Uterus (tissue), 4 donors: ENCODE measurements around the gene TNRC6A. TPM values are rescaled to one million over a fixed set of nuclear protein-coding genes. Genes with fewer than 3 reads are reported as not detected.

Source experiments
- DNase-seq, 2 donors: peaks; one replicate each; pipeline ENCODE4 v3.0.0-alpha.2; 2019 to 2020
- H3K27ac ChIP-seq, 2 donors: fragments of 200-600 bp; sonication (generic); 1 replicate in 1 of 2; 2 replicates in 1 of 2; pipeline ENCODE4 v1.5.1; 2016 to 2018
- H3K27me3 ChIP-seq, 2 donors: fragments of 200-600 bp; sonication (generic); one replicate each; pipeline ENCODE4 v1.5.1; 2018 to 2019; ENCODE audit warnings: control low read depth in 1 of 2
- H3K36me3 ChIP-seq, 2 donors: fragments of 200-600 bp; sonication (generic); one replicate each; pipeline ENCODE4 v1.5.1; 2019; ENCODE audit warnings: control low read depth in 1 of 2
- H3K4me1 ChIP-seq, 2 donors: fragments of 200-600 bp; sonication (generic); one replicate each; pipeline ENCODE4 v1.5.1; 2018 to 2019; ENCODE audit warnings: control low read depth in 1 of 2
- H3K4me3 ChIP-seq, 2 donors: fragments of 200-600 bp; sonication (generic); 1 replicate in 1 of 2; 2 replicates in 1 of 2; pipeline ENCODE4 v1.5.1; 2018 to 2019; ENCODE audit warnings: mild to moderate bottlenecking in 1 of 2
- H3K9me3 ChIP-seq, 2 donors: fragments of 200-600 bp; sonication (generic); one replicate each; pipeline ENCODE4 v1.5.1; 2019; ENCODE audit warnings: control low read depth in 1 of 2
- POLR2A ChIP-seq, 2 donors: fragments of 450-650 bp; IDR thresholded peaks; one replicate each; pipeline ENCODE4 v1.6.1; 2016; ENCODE audit warnings: antibody characterized with exemption in 2 of 2, mild to moderate bottlenecking in 1 of 2, moderate library complexity in 1 of 2
- intact Hi-C: fragments of 100-400 bp; cut with DNase I; formaldehyde crosslinking; loops from one replicate; pipeline ENCODE4 v1.15.1; 2023; ENCODE audit warnings: low total_unique reads
- total RNA-seq, 4 donors: library from RNA; depleted of rRNA in 3 of 4; stranded (reverse); fragments of >200 nt in 3 of 4; gene quantifications; one replicate each; pipeline versions ENCODE4 v1.1.0 to v1.2.4, GENCODE V29; 2014 to 2023
- TF ChIP-seq, protein P1 (sequence below), 4 experiments: fragments of 200-600 bp in 2 of 4; fragments of 450-650 bp in 2 of 4; sonication (generic) in 2 of 4; IDR thresholded peaks; one replicate each; pipeline ENCODE4 v1.5.1; 2016 to 2019; ENCODE audit warnings: antibody characterized with exemption in 4 of 4, mild to moderate bottlenecking in 2 of 4, moderate library complexity in 1 of 4
- donor health status: DM: yes; HTN: yes; CAD: no.

The TNRC6A gene
- total RNA-seq, 4 donors from 2014 or later: 22.6 to 109 (median 49.2) TPM

GRCh38 chr16:24851700-24852099 is 122.2 kb downstream of the TNRC6A start:
- DNase-seq: no peak
- Histone ChIP-seq H3K9me3 (no peaks in the 10 kb centered on the region), H3K27me3 (no peaks in the 10 kb centered on the region), H3K4me1 (no peaks in the 10 kb centered on the region), H3K4me3 (no peak overlapping the region), H3K36me3 (no peaks in the 10 kb centered on the region), H3K27ac (peak overlapping the region in 1 of 2 donors; percentile 25)
- intact Hi-C loops: no loop called here
- no peak for TF ChIP-seq POLR2A (IDR thresholded peaks at IDR 0.05)
- TF ChIP-seq, protein P1, sequence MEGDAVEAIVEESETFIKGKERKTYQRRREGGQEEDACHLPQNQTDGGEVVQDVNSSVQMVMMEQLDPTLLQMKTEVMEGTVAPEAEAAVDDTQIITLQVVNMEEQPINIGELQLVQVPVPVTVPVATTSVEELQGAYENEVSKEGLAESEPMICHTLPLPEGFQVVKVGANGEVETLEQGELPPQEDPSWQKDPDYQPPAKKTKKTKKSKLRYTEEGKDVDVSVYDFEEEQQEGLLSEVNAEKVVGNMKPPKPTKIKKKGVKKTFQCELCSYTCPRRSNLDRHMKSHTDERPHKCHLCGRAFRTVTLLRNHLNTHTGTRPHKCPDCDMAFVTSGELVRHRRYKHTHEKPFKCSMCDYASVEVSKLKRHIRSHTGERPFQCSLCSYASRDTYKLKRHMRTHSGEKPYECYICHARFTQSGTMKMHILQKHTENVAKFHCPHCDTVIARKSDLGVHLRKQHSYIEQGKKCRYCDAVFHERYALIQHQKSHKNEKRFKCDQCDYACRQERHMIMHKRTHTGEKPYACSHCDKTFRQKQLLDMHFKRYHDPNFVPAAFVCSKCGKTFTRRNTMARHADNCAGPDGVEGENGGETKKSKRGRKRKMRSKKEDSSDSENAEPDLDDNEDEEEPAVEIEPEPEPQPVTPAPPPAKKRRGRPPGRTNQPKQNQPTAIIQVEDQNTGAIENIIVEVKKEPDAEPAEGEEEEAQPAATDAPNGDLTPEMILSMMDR (IDR thresholded peaks at IDR 0.05): no peak

GRCh38 chr16:24852281-24852721 is 122.8 kb downstream of the TNRC6A start:
- DNase-seq: no peak
- Histone ChIP-seq H3K4me1 (no peaks in the 10 kb centered on the region), H3K27ac (peak overlapping the region in 1 of 2 donors; percentile 25), H3K27me3 (no peaks in the 10 kb centered on the region), H3K9me3 (no peaks in the 10 kb centered on the region), H3K36me3 (no peaks in the 10 kb centered on the region), H3K4me3 (no peak overlapping the region)
- intact Hi-C loops: no loop called here
- TF ChIP-seq, protein P1 (IDR thresholded peaks at IDR 0.05): no peak
- TF ChIP-seq POLR2A (IDR thresholded peaks at IDR 0.05): no peak

DNA sequence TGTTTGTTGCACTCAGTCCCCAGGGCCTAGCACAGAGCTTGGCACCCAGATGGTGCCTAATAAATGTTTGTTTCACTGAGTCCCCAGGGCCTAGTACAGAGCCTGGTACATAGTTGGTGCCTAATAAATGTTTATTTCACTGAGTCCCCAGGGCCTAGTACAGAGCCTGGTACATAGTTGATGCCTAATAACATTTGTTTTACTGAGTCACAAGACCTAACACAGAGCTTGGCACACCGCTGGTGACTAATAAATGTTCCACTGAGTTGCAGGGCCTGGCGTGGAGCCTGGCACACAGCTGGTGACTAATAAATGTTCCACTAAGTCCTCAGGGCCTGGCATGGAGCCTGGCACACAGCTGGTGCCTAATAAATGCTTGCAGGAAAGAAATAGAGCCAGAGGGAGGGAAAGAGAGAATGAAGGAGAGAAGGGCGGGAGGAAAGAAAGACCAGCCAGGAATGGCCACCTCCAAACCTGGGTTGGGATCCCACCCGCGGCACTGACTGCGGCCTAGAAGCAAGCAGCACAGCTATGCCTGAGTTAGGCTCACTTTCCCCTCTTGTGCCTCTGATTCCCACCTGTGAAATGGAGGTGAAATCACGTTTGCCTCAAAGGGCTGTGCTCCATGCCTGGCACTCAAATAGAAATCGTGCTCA is 123.8 kb downstream of the TNRC6A start:
- TF ChIP-seq, protein P1 (IDR thresholded peaks at IDR 0.05): no peak
- no peak for TF ChIP-seq POLR2A (IDR thresholded peaks at IDR 0.05)
- DNase-seq: no peak
- H3K36me3 ChIP-seq: no peaks in the 10 kb centered on the region
- no peak overlapping the region for H3K4me3 ChIP-seq
- H3K27me3 ChIP-seq: no peaks in the 10 kb centered on the region
- intact Hi-C loops: no loop called here
- H3K9me3 ChIP-seq: no peaks in the 10 kb centered on the region
- H3K27ac ChIP-seq: no peak overlapping the region
- no peaks in the 10 kb centered on the region for H3K4me1 ChIP-seq

DNA sequence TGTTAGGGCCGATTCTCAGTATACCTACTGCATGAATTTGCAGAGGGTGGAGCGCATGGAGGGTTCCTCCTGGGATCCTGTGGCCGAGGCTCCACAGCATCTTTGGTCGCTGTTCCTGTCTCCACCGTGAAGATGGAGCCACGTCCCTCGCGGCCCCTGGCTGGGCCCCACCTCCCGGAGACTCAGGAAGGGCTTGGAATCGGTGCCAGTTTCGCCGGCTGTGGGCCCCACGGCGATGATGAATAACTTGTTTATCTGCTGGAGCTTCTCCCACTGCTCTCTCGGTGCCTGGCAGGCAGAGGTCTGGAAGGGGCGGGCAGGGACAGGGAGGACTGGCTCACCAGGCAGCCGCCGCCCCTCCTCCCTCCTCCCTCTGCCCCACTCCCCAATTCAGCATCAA is 124.4 kb downstream of the TNRC6A start:
- H3K4me3 ChIP-seq: no peak overlapping the region
- no peaks in the 10 kb centered on the region for H3K36me3 ChIP-seq
- peak; percentile 27 to 32 for DNase-seq
- TF ChIP-seq, protein P1 (IDR thresholded peaks at IDR 0.05): no peak
- no peak for TF ChIP-seq POLR2A (IDR thresholded peaks at IDR 0.05)
- H3K4me1 ChIP-seq: no peaks in the 10 kb centered on the region
- intact Hi-C loops: no loop called here
- H3K27ac ChIP-seq: no peak overlapping the region
- no peaks in the 10 kb centered on the region for H3K27me3 ChIP-seq
- H3K9me3 ChIP-seq: no peaks in the 10 kb centered on the region

- Histone ChIP-seq H3K4me3 (no peak overlapping the region), H3K27me3 (no peaks in the 10 kb centered on the region), H3K36me3 (no peaks in the 10 kb centered on the region), H3K27ac (no peak overlapping the region), H3K4me1 (no peaks in the 10 kb centered on the region), H3K9me3 (no peaks in the 10 kb centered on the region)
- no peak for TF ChIP-seq POLR2A (IDR thresholded peaks at IDR 0.05)
- TF ChIP-seq, protein P1 (IDR thresholded peaks at IDR 0.05): no peak
- DNase-seq: no peak
- intact Hi-C loops: no loop called here
Measured at GRCh38 chr16:24854607-24855171, 125.2 kb downstream of the TNRC6A start.
